HCT116 (cell line): ENCODE results near the gene NBPF20.
"Not testable (repeated sequence)": the region's sequence is repeated elsewhere in the genome, so short reads cannot be mapped to it uniquely, and the experiment has no call there.

Source experiments
- EGR1 ChIP-seq: IDR thresholded peaks from 2 replicates; pipeline ENCODE4 v1.6.1; 2012; ENCODE audit warnings: low read depth
- EZH2 ChIP-seq: fragments of 200-600 bp; sonication (generic); IDR thresholded peaks from 2 replicates; pipeline ENCODE4 v1.6.1; 2017; ENCODE audit warnings: antibody characterized with exemption, mixed run types
- EZH2phosphoT487 ChIP-seq: fragments of 200-600 bp; IDR thresholded peaks from 2 replicates; pipeline ENCODE4 v1.6.1; 2018; ENCODE audit warnings: antibody characterized with exemption, borderline replicate concordance
- POLR2A ChIP-seq: IDR thresholded peaks from 2 replicates; pipeline ENCODE4 v1.7.0; 2011; ENCODE audit warnings: borderline replicate concordance; ENCODE audit not compliant: insufficient read depth, insufficient read length; ENCODE audit errors: extremely low read depth
- POLR2AphosphoS5 ChIP-seq: IDR thresholded peaks from 2 replicates; pipeline ENCODE4 v1.6.1; 2011; ENCODE audit warnings: mild to moderate bottlenecking, low read depth, low read length, moderate library complexity
- RAD21 ChIP-seq: IDR thresholded peaks from 2 replicates; pipeline ENCODE4 v1.6.1; 2012; ENCODE audit warnings: low read depth, mild to moderate bottlenecking
- SIN3A ChIP-seq: IDR thresholded peaks from 2 replicates; pipeline ENCODE4 v1.6.1; 2012; ENCODE audit warnings: low read depth
- SRF ChIP-seq: IDR thresholded peaks from 2 replicates; pipeline ENCODE4 v1.6.1; 2012; ENCODE audit warnings: low read depth
- TCF7L2 ChIP-seq: IDR thresholded peaks from 2 replicates; pipeline ENCODE4 v1.7.0; 2011; ENCODE audit warnings: borderline replicate concordance, inconsistent platforms; ENCODE audit not compliant: insufficient read depth, insufficient read length; ENCODE audit errors: extremely low read depth
- YY1 ChIP-seq: IDR thresholded peaks from 2 replicates; pipeline ENCODE4 v1.6.1; 2011; ENCODE audit warnings: low read length, low read depth, moderate library complexity, mild to moderate bottlenecking; ENCODE audit not compliant: insufficient replicate concordance; ENCODE audit errors: extremely low read depth
- TF ChIP-seq, protein P1 (sequence below), 3 experiments: fragments of 200-600 bp in 1 of 3; sonication (generic) in 1 of 3; IDR thresholded peaks in 2 of 3; conservative IDR thresholded peaks in 1 of 3; 2 replicates each; pipeline ENCODE4 v1.5.1; 2012 to 2017; ENCODE audit warnings: low read depth in 2 of 3, low read length in 2 of 3, antibody characterized with exemption in 1 of 3, borderline replicate concordance in 1 of 3, control low read depth in 1 of 3, mild to moderate bottlenecking in 1 of 3, mixed read lengths in 1 of 3, mixed run types in 1 of 3, moderate library complexity in 1 of 3; ENCODE audit not compliant: insufficient read depth in 1 of 3
- TF ChIP-seq, protein P2 (sequence below): IDR thresholded peaks from 2 replicates; pipeline ENCODE4 v1.6.1; 2012; ENCODE audit warnings: low read depth

GRCh38 chr1:145472731-145473130 lies 47.3 kb upstream of the NBPF20 start:
- TF ChIP-seq, protein P1, sequence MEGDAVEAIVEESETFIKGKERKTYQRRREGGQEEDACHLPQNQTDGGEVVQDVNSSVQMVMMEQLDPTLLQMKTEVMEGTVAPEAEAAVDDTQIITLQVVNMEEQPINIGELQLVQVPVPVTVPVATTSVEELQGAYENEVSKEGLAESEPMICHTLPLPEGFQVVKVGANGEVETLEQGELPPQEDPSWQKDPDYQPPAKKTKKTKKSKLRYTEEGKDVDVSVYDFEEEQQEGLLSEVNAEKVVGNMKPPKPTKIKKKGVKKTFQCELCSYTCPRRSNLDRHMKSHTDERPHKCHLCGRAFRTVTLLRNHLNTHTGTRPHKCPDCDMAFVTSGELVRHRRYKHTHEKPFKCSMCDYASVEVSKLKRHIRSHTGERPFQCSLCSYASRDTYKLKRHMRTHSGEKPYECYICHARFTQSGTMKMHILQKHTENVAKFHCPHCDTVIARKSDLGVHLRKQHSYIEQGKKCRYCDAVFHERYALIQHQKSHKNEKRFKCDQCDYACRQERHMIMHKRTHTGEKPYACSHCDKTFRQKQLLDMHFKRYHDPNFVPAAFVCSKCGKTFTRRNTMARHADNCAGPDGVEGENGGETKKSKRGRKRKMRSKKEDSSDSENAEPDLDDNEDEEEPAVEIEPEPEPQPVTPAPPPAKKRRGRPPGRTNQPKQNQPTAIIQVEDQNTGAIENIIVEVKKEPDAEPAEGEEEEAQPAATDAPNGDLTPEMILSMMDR (IDR thresholded peaks at IDR 0.05 in 2 of 3, conservative IDR thresholded peaks at IDR 0.05 in 1 of 3; ENCODE audit: borderline replicate concordance in 1 of 3, insufficient read depth in 1 of 3, low read depth in 2 of 3, low read length in 2 of 3) = not testable (repeated sequence)
- TF ChIP-seq POLR2A, EZH2, YY1, POLR2AphosphoS5, EZH2phosphoT487, TCF7L2, SRF, RAD21, SIN3A, EGR1: not testable (repeated sequence)
- TF ChIP-seq, protein P2, sequence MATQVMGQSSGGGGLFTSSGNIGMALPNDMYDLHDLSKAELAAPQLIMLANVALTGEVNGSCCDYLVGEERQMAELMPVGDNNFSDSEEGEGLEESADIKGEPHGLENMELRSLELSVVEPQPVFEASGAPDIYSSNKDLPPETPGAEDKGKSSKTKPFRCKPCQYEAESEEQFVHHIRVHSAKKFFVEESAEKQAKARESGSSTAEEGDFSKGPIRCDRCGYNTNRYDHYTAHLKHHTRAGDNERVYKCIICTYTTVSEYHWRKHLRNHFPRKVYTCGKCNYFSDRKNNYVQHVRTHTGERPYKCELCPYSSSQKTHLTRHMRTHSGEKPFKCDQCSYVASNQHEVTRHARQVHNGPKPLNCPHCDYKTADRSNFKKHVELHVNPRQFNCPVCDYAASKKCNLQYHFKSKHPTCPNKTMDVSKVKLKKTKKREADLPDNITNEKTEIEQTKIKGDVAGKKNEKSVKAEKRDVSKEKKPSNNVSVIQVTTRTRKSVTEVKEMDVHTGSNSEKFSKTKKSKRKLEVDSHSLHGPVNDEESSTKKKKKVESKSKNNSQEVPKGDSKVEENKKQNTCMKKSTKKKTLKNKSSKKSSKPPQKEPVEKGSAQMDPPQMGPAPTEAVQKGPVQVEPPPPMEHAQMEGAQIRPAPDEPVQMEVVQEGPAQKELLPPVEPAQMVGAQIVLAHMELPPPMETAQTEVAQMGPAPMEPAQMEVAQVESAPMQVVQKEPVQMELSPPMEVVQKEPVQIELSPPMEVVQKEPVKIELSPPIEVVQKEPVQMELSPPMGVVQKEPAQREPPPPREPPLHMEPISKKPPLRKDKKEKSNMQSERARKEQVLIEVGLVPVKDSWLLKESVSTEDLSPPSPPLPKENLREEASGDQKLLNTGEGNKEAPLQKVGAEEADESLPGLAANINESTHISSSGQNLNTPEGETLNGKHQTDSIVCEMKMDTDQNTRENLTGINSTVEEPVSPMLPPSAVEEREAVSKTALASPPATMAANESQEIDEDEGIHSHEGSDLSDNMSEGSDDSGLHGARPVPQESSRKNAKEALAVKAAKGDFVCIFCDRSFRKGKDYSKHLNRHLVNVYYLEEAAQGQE = not testable (repeated sequence)
